Activated CD4-positive, CD25-positive, alpha-beta regulatory T cell treated with anti-CD3 and anti-CD28 coated beads, Interleukin-2, amount 50 U/mL, for 72 hours (primary cell): ENCODE measurements around the gene KRTAP10-3.
A peak's percentile ranks its signal among the peaks of the same experiment; 100 is the strongest.

Experiments
- DNase-seq: peaks from one replicate; pipeline ENCODE4 v3.0.0; 2021

KRTAP10-3 gene

DNA sequence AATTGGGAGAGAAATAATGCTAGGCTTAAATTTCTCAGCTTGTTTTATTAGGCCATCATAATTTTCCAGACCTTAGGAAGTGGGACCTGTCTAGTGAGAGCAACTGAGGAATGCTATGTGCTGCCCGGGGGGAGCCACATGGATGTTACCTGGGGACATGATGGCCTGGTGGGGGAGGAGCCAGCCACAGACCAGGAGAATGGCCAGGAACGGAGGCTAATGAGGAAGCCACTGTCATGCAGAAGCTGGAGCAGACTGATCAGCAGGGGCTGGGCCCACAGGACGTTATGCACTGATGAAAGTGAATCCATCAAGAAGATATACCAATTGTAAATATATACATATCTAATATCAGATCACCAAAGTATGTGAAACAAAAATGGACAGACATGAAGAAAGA lies 14.0 kb downstream of the KRTAP10-3 start:
- DNase-seq = no peak

DNA sequence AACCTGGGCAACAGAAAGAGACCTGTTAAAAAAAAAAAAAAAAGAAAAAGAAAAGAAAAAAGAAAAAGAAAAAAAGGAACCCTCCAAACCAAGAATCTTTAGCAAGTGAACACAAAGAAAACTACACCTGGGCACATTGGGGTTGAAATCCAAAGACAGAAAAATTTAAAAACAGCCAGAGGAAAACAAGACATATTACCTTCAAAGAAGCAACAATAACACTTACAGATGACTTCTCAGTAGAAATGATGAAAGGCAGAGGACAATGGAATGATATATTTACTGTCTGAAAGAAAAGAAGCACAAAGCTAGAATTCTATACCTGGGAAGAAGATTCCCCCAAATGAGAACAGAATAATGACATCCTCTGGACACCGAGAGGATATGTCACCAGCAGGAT lies 15.9 kb downstream of the KRTAP10-3 start:
- no peak for DNase-seq

GRCh38 chr21:44540741-44541288 lies 17.8 kb downstream of the KRTAP10-3 start:
- DNase-seq = no peak

- DNase-seq = no peak
Observed at GRCh38 chr21:44539991-44540666, 18.5 kb downstream of the KRTAP10-3 start, which contains the start of gene KRTAP10-1. Gene KRTAP10-1, minus strand, starts transcription at chr21:44540195. Its CDS starts 45 bp downstream, at chr21:44540150.

DNA sequence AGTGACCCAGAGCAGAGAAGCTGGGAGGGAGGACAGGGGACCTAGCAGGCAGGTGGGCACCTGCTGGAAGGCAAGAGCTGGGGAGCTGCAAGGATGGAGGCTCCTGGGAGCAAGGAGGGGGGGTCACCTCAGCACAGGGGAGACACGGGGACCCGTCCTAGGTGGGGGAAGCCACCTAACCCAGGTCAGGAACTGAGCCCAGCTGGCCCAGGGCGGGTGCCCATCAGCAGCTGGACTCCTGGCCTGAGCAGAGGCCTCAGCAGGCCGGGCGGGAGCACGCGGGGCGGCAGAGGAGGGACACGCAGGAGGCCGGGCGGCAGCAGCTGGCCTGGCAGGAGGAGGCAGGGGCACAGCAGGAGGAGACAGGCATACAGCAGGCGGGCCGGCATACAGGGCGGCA lies 19.5 kb downstream of the KRTAP10-3 start:
- no peak for DNase-seq

GRCh38 chr21:44537930-44538911 lies 20.4 kb downstream of the KRTAP10-3 start:
- DNase-seq = no peak

- DNase-seq = no peak
Observed at GRCh38 chr21:44535963-44536362, 22.6 kb downstream of the KRTAP10-3 start.

GRCh38 chr21:44534688-44535087 lies 23.9 kb downstream of the KRTAP10-3 start:
- no peak for DNase-seq

GRCh38 chr21:44533891-44534627 lies 24.5 kb downstream of the KRTAP10-3 start:
- no peak for DNase-seq

DNA sequence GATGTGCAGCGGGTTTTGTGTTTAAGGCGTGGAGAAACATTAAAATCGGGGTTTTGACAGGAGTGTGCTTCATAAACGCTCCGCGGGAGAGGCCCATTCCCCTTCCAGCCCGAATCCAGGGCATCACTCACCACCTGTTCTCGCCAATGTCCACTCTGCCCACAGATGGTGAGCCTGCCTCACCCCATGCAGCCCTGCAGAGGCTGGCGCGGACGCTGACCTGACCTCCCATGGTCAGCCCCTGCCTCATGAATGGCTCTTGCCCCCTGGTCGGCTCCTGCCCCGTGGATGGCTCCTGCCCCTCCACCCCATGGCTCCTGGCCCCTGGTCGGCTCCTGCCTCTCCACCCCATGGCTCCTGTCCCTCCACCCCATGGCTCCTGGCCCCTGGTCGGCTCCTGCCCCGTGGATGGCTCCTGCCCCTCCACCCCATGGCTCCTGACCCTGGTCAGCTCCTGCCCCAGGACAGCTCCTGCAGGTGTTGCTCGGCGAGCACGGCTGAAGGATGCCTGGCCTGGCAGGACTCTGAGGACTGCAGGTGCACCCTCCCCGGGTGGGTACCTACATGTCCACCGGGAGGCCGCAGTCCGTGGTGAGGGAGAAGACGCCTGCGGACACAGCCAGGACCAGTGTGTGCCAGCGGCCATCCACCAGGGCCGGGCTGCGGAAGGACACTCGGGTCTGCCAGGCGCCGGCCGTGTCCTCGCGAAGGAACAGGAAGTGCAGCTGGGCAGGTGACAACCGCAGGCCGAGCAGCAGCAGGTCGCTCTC lies 25.3 kb downstream of the KRTAP10-3 start:
- peak; percentile 27 for DNase-seq

GRCh38 chr21:44532712-44533111 lies 25.9 kb downstream of the KRTAP10-3 start:
- peak; percentile 19 for DNase-seq

- DNase-seq = peak; percentile 18
Observed at GRCh38 chr21:44531606-44532564, 26.7 kb downstream of the KRTAP10-3 start.

- peak; percentile 26 for DNase-seq
Observed at GRCh38 chr21:44530903-44531605, 27.5 kb downstream of the KRTAP10-3 start.

DNA sequence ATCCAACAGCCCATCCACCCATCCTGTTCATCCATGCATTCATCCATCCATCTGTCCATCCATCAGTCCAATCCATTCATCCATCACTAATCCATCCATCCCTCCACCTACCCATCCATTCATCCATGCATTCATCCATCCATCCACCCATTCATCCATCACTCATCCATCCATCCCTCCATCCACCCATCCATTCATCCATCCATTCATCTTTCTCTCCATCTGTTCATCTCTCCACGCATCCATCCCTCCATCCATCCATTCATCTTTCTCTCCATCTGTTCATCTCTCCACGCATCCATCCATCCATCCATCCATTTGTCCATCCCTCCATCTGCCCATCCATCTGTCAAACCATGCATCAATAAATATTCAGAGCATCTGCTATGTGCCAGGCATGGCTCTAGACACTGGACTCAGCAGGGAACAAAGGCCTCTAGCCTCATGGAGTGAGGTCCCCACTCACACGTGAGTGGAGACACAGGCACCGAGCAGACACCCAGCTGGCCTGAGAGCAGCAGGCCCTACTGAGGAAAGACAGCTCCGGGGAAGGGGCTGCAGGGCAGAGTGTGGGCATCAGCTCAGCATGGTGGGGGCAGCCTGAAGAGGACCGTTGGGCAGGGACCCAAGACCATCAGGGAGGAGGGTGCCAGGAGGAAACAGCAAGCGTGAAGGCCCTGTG lies 28.2 kb downstream of the KRTAP10-3 start:
- no peak for DNase-seq

- peak; percentile 26 for DNase-seq
Observed at GRCh38 chr21:44529503-44530125, 29.0 kb downstream of the KRTAP10-3 start.

DNA sequence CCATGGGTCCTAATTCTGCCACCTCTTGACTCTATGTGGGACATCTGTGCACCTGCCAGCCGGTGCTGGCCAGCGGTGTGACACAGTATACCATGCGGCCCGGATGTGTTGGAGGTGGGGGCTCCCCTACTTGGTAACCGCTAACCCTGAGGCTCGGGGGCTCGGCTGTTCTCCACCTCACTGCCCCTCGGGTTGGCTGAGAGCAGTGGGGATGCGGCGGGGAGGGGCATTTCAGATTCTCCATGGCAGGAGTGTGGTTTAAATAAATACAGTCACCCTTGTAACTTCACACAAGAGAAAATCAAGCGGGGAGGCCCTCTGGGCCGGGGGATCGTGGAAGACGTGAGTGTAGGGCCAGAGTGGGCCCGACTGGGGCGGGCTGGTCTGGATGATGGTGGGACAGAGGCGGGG lies 29.6 kb downstream of the KRTAP10-3 start:
- DNase-seq = peak; percentile 22

DNA sequence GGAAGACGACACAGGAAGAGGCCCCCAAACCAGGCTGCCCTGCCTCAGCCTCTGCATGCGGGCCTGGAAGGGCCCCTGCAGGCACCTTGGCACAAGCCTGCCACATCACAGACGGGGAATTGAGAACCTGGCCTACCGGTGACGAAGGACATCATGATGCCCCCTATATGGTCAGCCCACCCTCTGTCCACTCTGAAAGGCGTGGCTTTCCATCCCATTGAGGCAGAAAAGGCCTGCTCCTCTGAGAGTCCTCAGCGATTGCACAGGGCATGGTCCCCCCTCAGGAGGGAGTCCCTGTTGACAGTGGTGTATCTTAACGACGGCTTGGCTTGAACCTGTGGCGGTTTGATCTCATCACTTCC lies 30.0 kb downstream of the KRTAP10-3 start:
- peak; percentile 24 for DNase-seq

- peak; percentile 21 for DNase-seq
Observed at GRCh38 chr21:44527983-44528633, 30.5 kb downstream of the KRTAP10-3 start.
